ENCODE measurements around the gene RNF167. TPM values are rescaled to one million over a fixed set of nuclear protein-coding genes. Genes with fewer than 3 reads are reported as not detected.

The RNF167 gene
- total and polyA plus RNA-seq, 2 of the 4 experiments (the other 2 are of a cell fraction) = 13.1 to 79.5 TPM

DNA sequence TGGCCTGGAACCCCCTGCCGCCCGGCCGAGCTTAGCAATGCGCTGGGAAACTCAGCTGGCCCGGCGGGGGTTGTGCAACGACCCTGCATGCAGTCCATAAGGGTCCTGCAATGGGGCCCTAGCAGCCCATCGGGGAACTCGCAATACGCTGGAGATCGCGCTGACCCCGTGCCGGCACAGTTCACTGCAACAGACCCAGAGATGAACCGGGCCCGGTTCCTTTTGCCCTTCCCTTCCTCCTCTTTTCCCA is 597 bp upstream of the RNF167 start:
- dilution Hi-C loops (cut with HindIII; ENCODE audit: low sequenced_read_pairs, unreplicated experiment) = no loop called here
- POLR2A ChIA-PET (ENCODE audit: unreplicated experiment) = interaction anchor here (0.9 to 2.0 kb wide), 2 partner anchors 27 to 31 kb away, joined by 3 to 14 read pairs; partner anchors contain the start of gene SPAG7
- no peak overlapping the region for H2BK120ac ChIP-seq (ENCODE audit: low read depth, low read length)
- in situ Hi-C loops (cut with MboI; ENCODE audit: low sequenced_read_pairs) = no loop called here
- H3K79me1 ChIP-seq (ENCODE audit: low read depth in 1 of 2, low read length in 2 of 2) = peaks cover 21 to 56% of the 10 kb centered on the region in 2 experiments; a peak in 3 of 4 replicates
- peak overlapping the region; percentile 94 for H3K4me2 ChIP-seq (ENCODE audit: low read depth, low read length)
- H4K8ac ChIP-seq (ENCODE audit: low read depth in 2 of 2, low read length in 2 of 2) = peak overlapping the region; percentile 1 to 71; a peak in 2 of 4 replicates
- H3K18ac ChIP-seq (ENCODE audit: low read depth, low read length) = no peak overlapping the region
- BruUV-seq (replicated peaks) = no TSS peak
- DNase-seq = no peak
- peak overlapping the region; percentile 51 for H4K91ac ChIP-seq (ENCODE audit: insufficient read depth, low read depth, low read length)
- ATAC-seq (ENCODE audit: low read depth) = no peak; the same call in 1 of the 2 replicates
- WGBS, 2 experiments (ENCODE audit: extremely low coverage in 2 of 2, insufficient read length in 1 of 2) = 4% methylated on average over 7 of the region's 16 CpGs; no CpG with 5 or more reads in 1 of the 2 experiments
- CTCF ChIA-PET = interaction anchor here (0.5 to 1.6 kb wide), 2 partner anchors 28 to 41 kb away, joined by 3 read pairs; partner anchors contain the start of gene SPAG7
- peak overlapping the region; percentile 81 for H2AK5ac ChIP-seq (ENCODE audit: low read depth, low read length)
- H3K56ac ChIP-seq (ENCODE audit: extremely low read depth, insufficient read depth, low read length) = peak overlapping the region; percentile 74
- peak overlapping the region; percentile 47 for H2BK5ac ChIP-seq (ENCODE audit: low read depth, low read length, poor library complexity, severe bottlenecking)
- H3K9me1 ChIP-seq (ENCODE audit: insufficient read depth, low read length) = peaks cover 10% of the 10 kb centered on the region
- peak overlapping the region; percentile 71 for H3K27ac ChIP-seq (ENCODE audit: insufficient read depth, low read length)
- peak overlapping the region; percentile 68 for H3K4me3 ChIP-seq (ENCODE audit: insufficient read depth, low read depth, low read length)
- peak overlapping the region; percentile 82 for H3K4ac ChIP-seq (ENCODE audit: low read depth, low read length)
- intact Hi-C loops (cut with micrococcal nuclease) = no loop called here
- peak; percentile 84 for TF ChIP-seq CEBPB (IDR thresholded peaks at IDR 0.05; ENCODE audit: low read depth, low read length)
- no peak for TF ChIP-seq FOS (IDR thresholded peaks at IDR 0.05; ENCODE audit: low read depth, low read length)
- TF ChIP-seq, protein P1, sequence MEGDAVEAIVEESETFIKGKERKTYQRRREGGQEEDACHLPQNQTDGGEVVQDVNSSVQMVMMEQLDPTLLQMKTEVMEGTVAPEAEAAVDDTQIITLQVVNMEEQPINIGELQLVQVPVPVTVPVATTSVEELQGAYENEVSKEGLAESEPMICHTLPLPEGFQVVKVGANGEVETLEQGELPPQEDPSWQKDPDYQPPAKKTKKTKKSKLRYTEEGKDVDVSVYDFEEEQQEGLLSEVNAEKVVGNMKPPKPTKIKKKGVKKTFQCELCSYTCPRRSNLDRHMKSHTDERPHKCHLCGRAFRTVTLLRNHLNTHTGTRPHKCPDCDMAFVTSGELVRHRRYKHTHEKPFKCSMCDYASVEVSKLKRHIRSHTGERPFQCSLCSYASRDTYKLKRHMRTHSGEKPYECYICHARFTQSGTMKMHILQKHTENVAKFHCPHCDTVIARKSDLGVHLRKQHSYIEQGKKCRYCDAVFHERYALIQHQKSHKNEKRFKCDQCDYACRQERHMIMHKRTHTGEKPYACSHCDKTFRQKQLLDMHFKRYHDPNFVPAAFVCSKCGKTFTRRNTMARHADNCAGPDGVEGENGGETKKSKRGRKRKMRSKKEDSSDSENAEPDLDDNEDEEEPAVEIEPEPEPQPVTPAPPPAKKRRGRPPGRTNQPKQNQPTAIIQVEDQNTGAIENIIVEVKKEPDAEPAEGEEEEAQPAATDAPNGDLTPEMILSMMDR (conservative IDR thresholded peaks at IDR 0.05; ENCODE audit: low read depth, low read length) = no peak
- peak overlapping the region; percentile 99 for H3K23ac ChIP-seq (ENCODE audit: low read depth, low read length)
- H3K4me1 ChIP-seq (ENCODE audit: control insufficient read depth, insufficient read depth, low read length) = peaks cover 9% of the 10 kb centered on the region
- peaks cover 38% of the 10 kb centered on the region for H3K36me3 ChIP-seq (ENCODE audit: control insufficient read depth, insufficient read depth, low read length)
- H3K9me3 ChIP-seq (ENCODE audit: control insufficient read depth, insufficient read depth, low read length) = no peaks in the 10 kb centered on the region
- peak overlapping the region; percentile 89 for H2AFZ ChIP-seq (replicated peaks; ENCODE audit: low read length, poor library complexity)
- no peaks in the 10 kb centered on the region for H3K27me3 ChIP-seq (ENCODE audit: control insufficient read depth, insufficient read depth, low read length)
- peak overlapping the region; percentile 86 for H3K14ac ChIP-seq (replicated peaks; ENCODE audit: low read depth, low read length)
- peaks cover 33% of the 10 kb centered on the region for H4K20me1 ChIP-seq (ENCODE audit: insufficient read depth, low read length)
- no peak overlapping the region for H4K5ac ChIP-seq (ENCODE audit: low read depth, low read length)
- peak overlapping the region; percentile 81 for H3K9ac ChIP-seq (ENCODE audit: low read depth, low read length)
- H2BK15ac ChIP-seq (ENCODE audit: low read depth, low read length) = no peak overlapping the region
- H2AK9ac ChIP-seq (replicated peaks; ENCODE audit: low read depth, low read length, poor library complexity) = peak overlapping the region; percentile 97
- H2BK20ac ChIP-seq (ENCODE audit: low read depth, low read length) = no peak overlapping the region
